Spinal cord (tissue), 10 donors: ENCODE data around the gene UBIAD1. TPM values are rescaled to one million over a fixed set of nuclear protein-coding genes. Genes with fewer than 3 reads are reported as not detected.
"Not testable (repeated sequence)": the region's sequence is repeated elsewhere in the genome, so short reads cannot be mapped to it uniquely, and the experiment has no call there.

Experiments used
- DNase-seq, 6 donors: peaks; one replicate each; pipeline versions ENCODE4 v3.0.0 to v3.0.0-alpha.2; 2013 to 2015; ENCODE audit warnings: low spot score in 6 of 6, low read depth in 4 of 6
- H3K27ac ChIP-seq: one replicate; pipeline ENCODE4 v1.5.1; 2013; ENCODE audit warnings: low read depth, low read length, control low read depth
- H3K27me3 ChIP-seq: one replicate; pipeline ENCODE4 v1.6.1; 2013; ENCODE audit warnings: low read length; ENCODE audit not compliant: control insufficient read depth, insufficient read depth
- H3K36me3 ChIP-seq: one replicate; pipeline ENCODE4 v1.6.1; 2013; ENCODE audit warnings: low read length; ENCODE audit not compliant: control insufficient read depth, insufficient read depth
- H3K4me1 ChIP-seq: one replicate; pipeline ENCODE4 v1.6.1; 2013; ENCODE audit warnings: low read length; ENCODE audit not compliant: control insufficient read depth, insufficient read depth
- H3K4me3 ChIP-seq: one replicate; pipeline ENCODE4 v1.5.1; 2013; ENCODE audit warnings: low read depth, low read length, control low read depth
- H3K9me3 ChIP-seq: one replicate; pipeline ENCODE4 v1.6.1; 2013; ENCODE audit warnings: low read length; ENCODE audit not compliant: control insufficient read depth, insufficient read depth
- WGBS: methylation state at CpG from one replicate; pipeline ENCODE4 v1.1.5; 2013; ENCODE audit warnings: missing lambda C conversion rate; ENCODE audit not compliant: insufficient coverage; 5-methylcytosine and 5-hydroxymethylcytosine counted together
- polyA plus RNA-seq, 2 donors: library from polyadenylated mRNA; unstranded; fragments of 120-200 nt; gene quantifications; one replicate each; pipeline ENCODE4 v1.2.1, GENCODE V29; 2013; ENCODE audit not compliant: insufficient read length in 2 of 2
- total RNA-seq, 2 donors: library from RNA; depleted of rRNA in 1 of 2; stranded (reverse); fragments of 120-200 nt in 1 of 2; fragments of >200 nt in 1 of 2; gene quantifications; one replicate each; pipeline versions ENCODE4 v1.2.3 to v1.2.4, GENCODE V29; 2013 to 2014
- donor health status: healthy.

The UBIAD1 gene
- total and polyA plus RNA-seq, 4 donors, result 13.2 to 23.8 (median 18.4) TPM

- WGBS, result 100% methylated on average over 1 of the region's 2 CpGs
- no peak for DNase-seq
- Histone ChIP-seq H3K27ac (no peak overlapping the region), H3K9me3 (no peaks in the 10 kb centered on the region), H3K4me1 (peaks cover 25% of the 10 kb centered on the region), H3K4me3 (no peak overlapping the region), H3K27me3 (no peaks in the 10 kb centered on the region), H3K36me3 (peaks cover 2% of the 10 kb centered on the region)
These were observed 29.4 kb downstream of the UBIAD1 start for GRCh38 chr1:11302366-11302765.

GRCh38 chr1:11305516-11305915, 32.5 kb downstream of the UBIAD1 start:
- not testable (repeated sequence) for H3K36me3 ChIP-seq, H3K9me3 ChIP-seq, DNase-seq, H3K27me3 ChIP-seq, H3K4me3 ChIP-seq, H3K27ac ChIP-seq
- WGBS, result 97% methylated on average over 8 of the region's 29 CpGs
- peaks cover 15% of the 10 kb centered on the region for H3K4me1 ChIP-seq

- Histone ChIP-seq H3K36me3 (no peaks in the 10 kb centered on the region), H3K4me3 (no peak overlapping the region), H3K9me3 (no peaks in the 10 kb centered on the region), H3K4me1 (peaks cover 23% of the 10 kb centered on the region), H3K27ac (no peak overlapping the region), H3K27me3 (no peaks in the 10 kb centered on the region)
- DNase-seq, result peak in 2 of 6 donors; percentile 61 to 66
- 67% methylated on average over 2 of the region's 3 CpGs for whole genome bisulfite sequencing
These were observed 34.9 kb downstream of the UBIAD1 start for GRCh38 chr1:11307852-11308251.

GRCh38 chr1:11308699-11309224, 35.8 kb downstream of the UBIAD1 start:
- no peaks in the 10 kb centered on the region for H3K27me3 ChIP-seq
- H3K4me3 ChIP-seq, result no peak overlapping the region
- H3K9me3 ChIP-seq, result no peaks in the 10 kb centered on the region
- 65% methylated on average over 4 of the region's 6 CpGs for WGBS
- peak in 1 of 6 donors; percentile 54 for DNase-seq
- no peaks in the 10 kb centered on the region for H3K36me3 ChIP-seq
- peaks cover 24% of the 10 kb centered on the region for H3K4me1 ChIP-seq
- H3K27ac ChIP-seq, result no peak overlapping the region

- Histone ChIP-seq H3K36me3 (no peaks in the 10 kb centered on the region), H3K27ac (no peak overlapping the region)
- WGBS, result 83% methylated on average over 2 of the region's 7 CpGs
These were observed 36.4 kb downstream of the UBIAD1 start for GRCh38 chr1:11309385-11309784.

DNA sequence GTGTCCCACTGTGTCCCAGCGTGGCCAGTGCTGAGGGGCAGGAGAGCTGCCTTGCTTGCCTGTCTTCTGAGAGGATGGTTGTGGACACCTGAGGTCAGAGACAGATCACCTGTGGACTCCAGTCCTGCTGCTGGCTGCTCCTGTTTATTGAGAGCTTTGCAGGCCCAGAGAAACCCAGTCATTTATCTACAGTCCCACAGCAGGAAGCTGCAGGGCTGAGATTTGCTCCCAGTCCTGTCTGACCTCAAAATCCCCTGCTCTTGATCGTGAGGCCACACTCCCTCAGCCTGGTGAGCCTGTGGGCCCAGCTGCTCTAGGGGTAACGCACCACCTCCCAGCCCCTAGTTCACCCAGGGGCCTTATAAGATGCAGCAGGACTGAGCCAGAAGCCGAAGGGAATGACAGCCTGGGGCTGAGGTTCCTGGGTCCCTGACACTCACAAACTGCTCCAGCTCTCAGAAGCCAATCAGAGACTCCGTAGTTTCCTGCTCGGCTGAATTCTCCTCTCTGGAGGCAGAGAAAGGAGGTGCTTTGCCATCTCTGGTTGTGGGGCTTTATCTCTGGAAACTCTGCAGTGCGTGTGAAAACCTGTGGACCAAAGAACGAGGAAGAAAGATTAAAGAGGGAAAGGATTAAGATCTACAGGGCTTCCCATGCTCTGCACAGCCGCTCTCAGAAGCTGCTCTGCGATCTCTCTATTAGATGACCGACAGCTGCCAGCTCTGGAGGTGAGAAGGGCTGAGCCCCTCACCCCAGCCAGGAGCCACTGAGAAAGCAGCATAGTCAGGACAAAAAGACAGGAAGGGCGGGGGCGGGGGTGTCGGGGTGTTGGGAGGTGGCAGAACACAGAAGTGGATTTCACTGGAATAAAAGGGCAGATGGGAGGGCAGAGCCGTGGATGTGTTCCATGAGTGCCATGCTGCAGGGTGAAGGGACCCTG, 39.1 kb downstream of the UBIAD1 start:
- Histone ChIP-seq H3K4me3 (no peak overlapping the region), H3K27me3 (no peaks in the 10 kb centered on the region), H3K36me3 (no peaks in the 10 kb centered on the region), H3K27ac (no peak overlapping the region), H3K9me3 (no peaks in the 10 kb centered on the region), H3K4me1 (peaks cover 46% of the 10 kb centered on the region)
- DNase-seq, result peak in 2 of 6 donors; percentile 17 to 43
- WGBS, result 52% methylated on average over 12 of the region's 15 CpGs

More at GRCh38 chr1:11309385-11309784, 36.4 kb downstream of the UBIAD1 start:
- H3K4me3 ChIP-seq, result no peak overlapping the region
- H3K27me3 ChIP-seq, result no peaks in the 10 kb centered on the region
- DNase-seq, result no peak
- H3K9me3 ChIP-seq, result no peaks in the 10 kb centered on the region
- H3K4me1 ChIP-seq, result peaks cover 24% of the 10 kb centered on the region

GRCh38 chr1:11314959-11315358, 42.0 kb downstream of the UBIAD1 start:
- Histone ChIP-seq H3K27me3 (no peaks in the 10 kb centered on the region), H3K4me1 (peaks cover 52% of the 10 kb centered on the region), H3K27ac (no peak overlapping the region), H3K36me3 (no peaks in the 10 kb centered on the region), H3K9me3 (no peaks in the 10 kb centered on the region), H3K4me3 (no peak overlapping the region)
- 27% methylated on average over 5 of the region's 8 CpGs for WGBS
- peak in 2 of 6 donors; percentile 82 to 86 for DNase-seq

DNA sequence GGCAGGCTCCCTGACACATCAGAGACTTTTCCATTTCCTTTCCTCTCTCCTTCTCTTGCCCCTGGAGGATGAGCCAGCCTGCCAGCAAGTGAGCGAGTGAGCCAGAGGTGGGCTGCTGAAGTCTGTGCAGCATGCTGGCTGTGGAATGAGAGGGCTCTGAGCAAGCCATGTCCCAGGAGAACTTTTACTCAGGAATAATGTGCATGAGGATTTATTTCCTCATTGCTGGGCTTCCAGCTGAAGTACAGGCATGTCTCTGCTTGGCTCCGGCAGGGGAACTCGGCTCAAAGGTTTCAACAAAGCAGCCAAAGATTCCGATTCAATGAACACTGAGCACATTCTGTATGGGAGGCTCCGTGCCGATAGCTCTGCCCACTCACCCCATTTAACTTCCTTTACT, 43.7 kb downstream of the UBIAD1 start:
- Histone ChIP-seq H3K27ac (peak overlapping the region; percentile 37), H3K27me3 (no peaks in the 10 kb centered on the region), H3K36me3 (no peaks in the 10 kb centered on the region), H3K9me3 (no peaks in the 10 kb centered on the region), H3K4me3 (no peak overlapping the region), H3K4me1 (peaks cover 50% of the 10 kb centered on the region)
- 13% methylated on average over 5 of the region's 6 CpGs for WGBS
- peak in 2 of 6 donors; percentile 72 to 86 for DNase-seq

DNA sequence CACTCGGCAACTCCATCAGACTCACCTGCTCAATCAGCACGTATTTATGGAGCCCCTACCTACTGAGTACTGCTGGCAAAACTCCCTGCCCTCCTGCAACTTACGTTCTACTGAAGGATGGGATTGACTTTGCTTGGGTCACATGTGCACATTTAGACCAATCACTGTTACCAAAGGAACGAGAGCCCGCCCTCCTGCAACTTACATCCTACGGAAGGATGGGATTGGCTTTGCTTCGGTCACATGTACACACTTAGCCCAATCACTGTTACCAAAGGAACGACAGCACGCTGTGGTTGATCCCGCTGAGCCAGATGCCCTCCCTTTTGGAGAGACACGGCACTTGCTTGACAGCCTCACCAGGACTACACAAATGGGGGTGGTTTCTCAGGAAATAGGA, 46.0 kb downstream of the UBIAD1 start:
- no peak overlapping the region for H3K4me3 ChIP-seq
- 100% methylated on average over 2 of the region's 11 CpGs for WGBS
- no peaks in the 10 kb centered on the region for H3K36me3 ChIP-seq
- no peak overlapping the region for H3K27ac ChIP-seq
- DNase-seq, result no peak
- no peaks in the 10 kb centered on the region for H3K27me3 ChIP-seq
- H3K9me3 ChIP-seq, result no peaks in the 10 kb centered on the region
- H3K4me1 ChIP-seq, result peaks cover 49% of the 10 kb centered on the region
